ENCODE measurements around the gene ZFP14.

Gene ZFP14

GRCh38 chr19:36398571-36398970 lies 19.6 kb upstream of the ZFP14 start:
- H3K4me2 ChIP-seq (ENCODE audit: low read length), result no peak overlapping the region
- no peak overlapping the region for H3K27ac ChIP-seq (ENCODE audit: low read depth, low read length)
- H3K9me3 ChIP-seq (ENCODE audit: control insufficient read depth, insufficient read depth, low read length), result peaks cover 10% of the 10 kb centered on the region
- H3K4me1 ChIP-seq (ENCODE audit: control insufficient read depth, low read length), result no peaks in the 10 kb centered on the region
- H3K36me3 ChIP-seq (ENCODE audit: control insufficient read depth, low read length), result peaks cover 26% of the 10 kb centered on the region
- H3K79me2 ChIP-seq (ENCODE audit: control insufficient read depth, low read length), result no peaks in the 10 kb centered on the region
- TF ChIP-seq CTCF (IDR thresholded peaks at IDR 0.05; ENCODE audit: low read depth, low read length, poor library complexity, severe bottlenecking), result no peak
- no peak for TF ChIP-seq EZH2phosphoT487 (IDR thresholded peaks at IDR 0.05; ENCODE audit: borderline replicate concordance, low read length)
- H3F3A ChIP-seq (ENCODE audit: control insufficient read depth, insufficient read depth), result no peaks in the 10 kb centered on the region
- H3K27me3 ChIP-seq (ENCODE audit: control insufficient read depth, low read length), result no peaks in the 10 kb centered on the region
- H3K9me2 ChIP-seq (replicated peaks; ENCODE audit: control insufficient read depth, low read length), result no peaks in the 10 kb centered on the region
- no peak overlapping the region for H3K4me3 ChIP-seq (ENCODE audit: low read length)
- no peaks in the 10 kb centered on the region for H4K20me1 ChIP-seq (ENCODE audit: control insufficient read depth, insufficient read depth, low read depth, low read length)

GRCh38 chr19:36392916-36393673 lies 14.1 kb upstream of the ZFP14 start:
- H3K36me3 ChIP-seq (ENCODE audit: control insufficient read depth, low read length), result peaks cover 32% of the 10 kb centered on the region
- TF ChIP-seq EZH2phosphoT487 (IDR thresholded peaks at IDR 0.05; ENCODE audit: borderline replicate concordance, low read length) (no peak), CTCF (IDR thresholded peaks at IDR 0.05; ENCODE audit: low read depth, low read length, poor library complexity, severe bottlenecking) (no peak)
- H3K9me3 ChIP-seq (ENCODE audit: control insufficient read depth, insufficient read depth, low read length), result peaks cover 28% of the 10 kb centered on the region

GRCh38 chr19:36379510-36379819 lies 464 bp upstream of the ZFP14 start:
- Histone ChIP-seq H3K9me2 (replicated peaks; ENCODE audit: control insufficient read depth, low read length) (no peaks in the 10 kb centered on the region), H3K36me3 (ENCODE audit: control insufficient read depth, low read length) (no peaks in the 10 kb centered on the region), H3F3A (ENCODE audit: control insufficient read depth, insufficient read depth) (no peaks in the 10 kb centered on the region), H3K4me1 (ENCODE audit: control insufficient read depth, low read length) (peaks cover 12% of the 10 kb centered on the region), H3K79me2 (ENCODE audit: control insufficient read depth, low read length) (no peaks in the 10 kb centered on the region), H3K4me3 (ENCODE audit: low read length) (peak overlapping the region; percentile 96), H3K4me2 (ENCODE audit: low read length) (peak overlapping the region; percentile 74), H3K27me3 (ENCODE audit: control insufficient read depth, low read length) (no peaks in the 10 kb centered on the region), H3K27ac (ENCODE audit: low read depth, low read length) (no peak overlapping the region), H3K9me3 (ENCODE audit: control insufficient read depth, insufficient read depth, low read length) (peaks cover 5% of the 10 kb centered on the region), H4K20me1 (ENCODE audit: control insufficient read depth, insufficient read depth, low read depth, low read length) (no peaks in the 10 kb centered on the region)
- TF ChIP-seq EZH2phosphoT487 (IDR thresholded peaks at IDR 0.05; ENCODE audit: borderline replicate concordance, low read length) (no peak), CTCF (IDR thresholded peaks at IDR 0.05; ENCODE audit: low read depth, low read length, poor library complexity, severe bottlenecking) (no peak)

More at GRCh38 chr19:36392916-36393673, 14.1 kb upstream of the ZFP14 start:
- Histone ChIP-seq H3K27ac (ENCODE audit: low read depth, low read length) (no peak overlapping the region), H3F3A (ENCODE audit: control insufficient read depth, insufficient read depth) (no peaks in the 10 kb centered on the region), H3K4me2 (ENCODE audit: low read length) (no peak overlapping the region), H3K79me2 (ENCODE audit: control insufficient read depth, low read length) (no peaks in the 10 kb centered on the region), H3K4me3 (ENCODE audit: low read length) (no peak overlapping the region), H3K4me1 (ENCODE audit: control insufficient read depth, low read length) (no peaks in the 10 kb centered on the region), H3K27me3 (ENCODE audit: control insufficient read depth, low read length) (no peaks in the 10 kb centered on the region), H3K9me2 (replicated peaks; ENCODE audit: control insufficient read depth, low read length) (no peaks in the 10 kb centered on the region), H4K20me1 (ENCODE audit: control insufficient read depth, insufficient read depth, low read depth, low read length) (no peaks in the 10 kb centered on the region)

Measured in DOHH2 (cell line).